Stimulated activated memory B cell treated with anti-CD40 and anti-IgM and Interleukin-4, amounts not matched to agents 10 μg/mL and 1 μg/mL and 100 μg/mL, for 72 hours (primary cell): ENCODE results near the gene GABBR1.
"Not testable (repeated sequence)": the region's sequence is repeated elsewhere in the genome, so short reads cannot be mapped to it uniquely, and the experiment has no call there.

ENCODE experiments used
- ATAC-seq: fragments of 150-1000 bp; cut with Tn5 transposase; 2 replicates; pipeline ENCODE4 v1.10.0; 2021
- H3K27ac Mint-ChIP-seq: one replicate; pipeline ENCODE4 v1.8.0; 2022; ENCODE audit warnings: mild to moderate bottlenecking, mixed read lengths
- H3K27me3 Mint-ChIP-seq: one replicate; pipeline ENCODE4 v1.8.0; 2022; ENCODE audit warnings: mixed read lengths
- H3K36me3 Mint-ChIP-seq: one replicate; pipeline ENCODE4 v1.8.0; 2022; ENCODE audit warnings: mixed read lengths
- H3K4me1 Mint-ChIP-seq: one replicate; pipeline ENCODE4 v1.8.0; 2022; ENCODE audit warnings: mixed read lengths
- H3K4me3 Mint-ChIP-seq: one replicate; pipeline ENCODE4 v1.8.0; 2022; ENCODE audit warnings: mild to moderate bottlenecking, moderate library complexity, mixed read lengths
- H3K9me3 Mint-ChIP-seq: one replicate; pipeline ENCODE4 v1.8.0; 2022; ENCODE audit warnings: mixed read lengths

The GABBR1 gene

DNA sequence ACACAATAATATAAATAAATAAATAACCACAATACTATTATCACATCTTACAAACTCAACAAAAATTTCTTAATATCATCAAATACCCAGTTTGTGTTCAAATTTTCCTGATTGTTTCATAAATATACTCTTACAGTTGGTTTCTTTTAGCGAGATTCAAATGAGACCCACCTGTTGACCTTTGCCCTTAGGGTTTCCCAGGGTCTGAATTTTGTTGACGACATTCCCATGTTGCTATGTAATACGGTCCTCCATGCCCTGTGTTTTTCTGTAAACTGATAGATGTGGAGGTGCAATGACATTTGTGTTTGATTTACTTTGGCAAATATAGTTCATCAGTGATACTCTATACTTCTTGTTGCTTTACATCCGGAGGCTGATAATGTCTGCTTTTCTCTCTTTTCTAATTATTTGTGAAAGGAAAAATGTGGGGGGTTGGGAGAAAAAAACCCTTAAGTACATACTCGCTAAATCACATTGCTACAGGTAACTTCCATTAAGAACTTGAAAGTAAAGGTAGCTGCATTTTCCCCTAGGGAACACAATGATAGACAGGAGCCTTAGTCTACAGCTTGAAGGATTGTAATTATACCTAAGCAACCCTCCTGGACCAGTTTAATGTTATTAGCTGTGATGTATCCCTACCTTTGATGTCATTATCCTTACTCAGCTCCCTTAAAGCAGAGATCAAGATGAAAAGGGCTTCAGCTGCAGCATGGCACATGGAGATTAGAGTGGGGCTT is 30.5 kb upstream of the GABBR1 start:
- Mint-ChIP-seq H3K4me3 (no peak overlapping the region), H3K36me3 (no peaks in the 10 kb centered on the region), H3K9me3 (no peaks in the 10 kb centered on the region), H3K27ac (no peak overlapping the region), H3K4me1 (peaks cover 6% of the 10 kb centered on the region), H3K27me3 (peaks cover 52% of the 10 kb centered on the region)
- ATAC-seq: no peak

- not testable (repeated sequence) for H3K36me3 Mint-ChIP-seq, ATAC-seq, H3K9me3 Mint-ChIP-seq, H3K4me1 Mint-ChIP-seq, H3K27ac Mint-ChIP-seq, H3K4me3 Mint-ChIP-seq
- peaks cover 62% of the 10 kb centered on the region for H3K27me3 Mint-ChIP-seq
Observed at GRCh38 chr6:29661502-29662141, 28.6 kb upstream of the GABBR1 start.

DNA sequence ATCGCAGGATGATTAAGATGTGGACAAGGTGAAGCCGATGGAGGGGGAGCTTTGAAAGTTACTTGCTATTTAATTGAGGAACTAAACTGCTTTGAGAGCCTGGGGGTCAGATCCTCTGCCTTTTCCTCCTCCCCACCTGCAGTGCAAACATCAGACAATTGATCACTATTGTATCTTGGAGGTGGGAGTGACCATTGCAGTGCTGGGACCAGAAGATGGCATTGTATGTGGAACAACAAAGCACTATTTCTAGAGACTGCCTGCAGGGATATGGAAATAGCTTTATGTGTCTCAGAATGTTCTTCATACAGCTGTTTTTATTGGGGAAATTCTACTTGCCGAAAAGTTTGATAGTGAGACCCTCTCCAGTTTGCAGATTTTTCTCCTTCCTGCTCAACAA is 28.1 kb upstream of the GABBR1 start:
- Mint-ChIP-seq H3K4me3 (no peak overlapping the region), H3K27ac (no peak overlapping the region), H3K27me3 (peaks cover 62% of the 10 kb centered on the region), H3K4me1 (no peaks in the 10 kb centered on the region), H3K36me3 (no peaks in the 10 kb centered on the region), H3K9me3 (no peaks in the 10 kb centered on the region)
- ATAC-seq: no peak

GRCh38 chr6:29656798-29657197 is 23.8 kb upstream of the GABBR1 start, which contains the start of gene MOG:
Gene MOG (plus strand): TSS chr6:29657092. CDS start chr6:29657210, 118 bp downstream.
- Mint-ChIP-seq H3K27me3 (peaks cover 43% of the 10 kb centered on the region), H3K9me3 (no peaks in the 10 kb centered on the region), H3K4me3 (no peak within 1 kb of the TSS), H3K36me3 (no peaks in the 10 kb centered on the region), H3K27ac (no peak within 1 kb of the TSS), H3K4me1 (peaks cover under 1% of the 10 kb centered on the region)
- ATAC-seq: no peak

- H3K9me3 Mint-ChIP-seq: no peaks in the 10 kb centered on the region
- H3K27me3 Mint-ChIP-seq: peaks cover 37% of the 10 kb centered on the region
- peaks cover 6% of the 10 kb centered on the region for H3K4me1 Mint-ChIP-seq
- ATAC-seq: no peak
- no peak overlapping the region for H3K27ac Mint-ChIP-seq
- H3K4me3 Mint-ChIP-seq: no peak overlapping the region
- H3K36me3 Mint-ChIP-seq: no peaks in the 10 kb centered on the region
Observed at GRCh38 chr6:29656157-29656556, 23.2 kb upstream of the GABBR1 start.

GRCh38 chr6:29655658-29656057 is 22.7 kb upstream of the GABBR1 start:
- Mint-ChIP-seq H3K4me1 (peaks cover 6% of the 10 kb centered on the region), H3K36me3 (no peaks in the 10 kb centered on the region), H3K27ac (no peak overlapping the region), H3K4me3 (no peak overlapping the region), H3K27me3 (peaks cover 32% of the 10 kb centered on the region), H3K9me3 (no peaks in the 10 kb centered on the region)
- no peak for ATAC-seq

DNA sequence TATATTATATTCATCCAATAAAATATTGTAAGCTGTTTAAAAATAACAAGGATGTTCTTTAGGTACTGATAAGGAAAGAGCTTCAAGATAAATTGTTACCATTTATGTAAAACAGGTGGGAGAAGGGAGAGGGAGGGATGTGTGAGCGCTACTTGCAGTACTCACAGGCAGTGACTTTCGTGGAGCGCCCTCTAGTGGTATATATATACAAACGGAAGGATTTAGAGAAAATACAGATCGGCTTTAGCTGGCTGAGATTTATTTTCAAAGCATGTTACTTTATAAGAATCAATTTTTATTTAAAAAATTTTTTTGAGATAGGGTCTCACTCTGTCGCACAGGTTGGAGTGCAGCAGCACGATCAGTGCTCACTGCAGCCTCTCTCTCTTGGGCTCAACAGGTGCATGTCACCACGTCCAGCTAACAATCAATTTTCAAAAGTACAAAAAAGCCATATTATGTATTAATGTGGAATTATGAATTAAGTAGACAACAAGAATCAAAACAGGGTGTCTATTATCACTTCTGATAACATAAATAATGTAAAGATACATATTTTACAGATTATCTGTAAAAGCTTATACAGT is 20.6 kb upstream of the GABBR1 start:
- no peaks in the 10 kb centered on the region for H3K9me3 Mint-ChIP-seq
- ATAC-seq: no peak

GRCh38 chr6:29652198-29652584 is 19.2 kb upstream of the GABBR1 start:
- Mint-ChIP-seq H3K36me3 (no peaks in the 10 kb centered on the region), H3K27me3 (peaks cover 6% of the 10 kb centered on the region), H3K4me1 (peaks cover 16% of the 10 kb centered on the region), H3K4me3 (no peak overlapping the region), H3K9me3 (no peaks in the 10 kb centered on the region), H3K27ac (no peak overlapping the region)
- ATAC-seq: no peak

More for the DNA sequence above, 20.6 kb upstream of the GABBR1 start:
- Mint-ChIP-seq H3K4me3 (no peak overlapping the region), H3K27me3 (peaks cover 20% of the 10 kb centered on the region), H3K27ac (no peak overlapping the region), H3K36me3 (no peaks in the 10 kb centered on the region), H3K4me1 (peaks cover 16% of the 10 kb centered on the region)

DNA sequence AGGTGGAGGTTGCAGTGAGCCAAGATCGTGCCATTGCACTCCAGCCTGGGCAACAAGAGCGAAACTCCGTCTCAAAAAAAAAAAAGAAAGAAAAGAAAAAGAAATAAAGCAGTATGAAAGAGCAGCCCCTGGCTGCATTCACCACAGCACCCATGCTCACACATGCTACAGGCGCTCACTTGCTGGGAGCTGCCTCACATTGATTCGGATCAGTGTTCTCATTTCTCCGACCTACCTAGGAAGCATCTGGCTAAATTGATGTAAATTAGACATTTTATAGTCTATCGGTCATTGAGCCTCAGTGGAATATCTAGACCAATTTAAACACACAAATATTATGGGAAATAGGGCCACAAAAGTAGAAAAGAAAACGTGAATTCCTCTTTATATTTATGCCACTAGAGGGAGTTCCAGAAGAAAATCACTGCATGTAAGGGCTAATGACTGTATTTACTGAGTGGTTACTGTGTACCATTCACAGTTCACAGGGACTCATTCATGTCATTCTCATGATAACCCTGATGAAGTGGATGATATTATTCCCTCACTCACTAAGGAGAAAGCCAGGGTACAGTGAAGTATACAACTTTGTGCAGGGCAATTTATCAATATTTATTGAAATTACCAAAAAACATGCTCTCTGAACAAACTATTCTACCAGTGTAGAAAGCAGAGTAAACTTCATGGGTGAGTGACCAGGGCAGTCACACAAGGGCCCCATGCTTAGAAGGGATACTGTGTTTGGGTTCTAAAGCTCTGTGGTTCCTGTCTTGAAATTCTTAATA is 18.6 kb upstream of the GABBR1 start:
- peaks cover 16% of the 10 kb centered on the region for H3K4me1 Mint-ChIP-seq
- no peaks in the 10 kb centered on the region for H3K9me3 Mint-ChIP-seq
- no peak overlapping the region for H3K4me3 Mint-ChIP-seq
- peaks cover under 1% of the 10 kb centered on the region for H3K27me3 Mint-ChIP-seq
- H3K36me3 Mint-ChIP-seq: no peaks in the 10 kb centered on the region
- H3K27ac Mint-ChIP-seq: no peak overlapping the region
- ATAC-seq: no peak

DNA sequence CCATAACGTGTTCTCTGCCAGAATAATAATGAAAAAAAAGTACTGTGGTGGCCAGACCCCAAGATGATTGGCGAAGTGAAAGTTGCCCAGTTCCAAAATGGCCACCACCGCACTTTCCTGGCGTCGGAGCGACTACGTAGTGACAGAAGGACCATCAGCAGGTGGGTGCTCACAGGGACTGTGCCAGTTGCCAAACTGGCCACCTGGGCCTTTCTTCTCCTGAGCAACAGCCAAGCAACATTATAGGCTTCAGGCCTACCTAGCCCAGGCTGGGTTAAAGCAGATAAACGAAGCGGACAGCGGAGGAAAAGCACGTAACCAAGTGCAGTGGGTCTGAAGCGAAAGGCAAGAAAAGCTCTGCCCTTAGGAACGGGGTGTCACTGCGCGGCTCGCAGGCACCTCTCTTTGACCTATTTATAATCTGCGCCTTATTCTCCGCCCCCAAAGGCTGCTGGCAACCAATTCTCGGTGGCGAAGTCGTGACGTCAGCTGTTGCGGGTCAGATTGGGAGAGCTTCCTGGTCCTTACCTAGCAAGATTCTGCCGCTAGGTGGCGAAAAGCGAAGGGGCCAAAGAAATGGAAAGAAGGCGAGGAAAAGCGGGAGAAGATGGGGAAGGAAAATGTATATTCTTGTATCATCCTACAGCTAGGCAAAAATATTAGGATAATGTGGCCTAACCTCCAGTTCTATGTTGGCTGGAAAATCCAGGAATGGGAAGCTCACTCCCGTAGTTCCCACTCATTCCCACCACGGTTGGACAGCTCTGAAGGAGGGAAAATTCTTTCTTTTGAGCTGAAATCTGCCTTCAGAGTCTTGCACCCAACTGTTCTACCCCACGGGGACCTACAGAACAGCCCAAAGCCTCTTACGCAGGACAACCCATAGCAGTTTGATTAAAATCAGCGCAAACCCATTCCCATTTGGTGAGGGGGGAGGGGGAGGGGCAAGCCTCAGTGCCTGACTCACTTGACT is 17.0 kb upstream of the GABBR1 start:
- no peaks in the 10 kb centered on the region for H3K9me3 Mint-ChIP-seq
- no peaks in the 10 kb centered on the region for H3K36me3 Mint-ChIP-seq
- H3K27me3 Mint-ChIP-seq: no peaks in the 10 kb centered on the region
- peak overlapping the region; percentile 99 for H3K27ac Mint-ChIP-seq
- peak; percentile 99 for ATAC-seq
- peak overlapping the region; percentile 97 for H3K4me3 Mint-ChIP-seq
- H3K4me1 Mint-ChIP-seq: peaks cover 16% of the 10 kb centered on the region

DNA sequence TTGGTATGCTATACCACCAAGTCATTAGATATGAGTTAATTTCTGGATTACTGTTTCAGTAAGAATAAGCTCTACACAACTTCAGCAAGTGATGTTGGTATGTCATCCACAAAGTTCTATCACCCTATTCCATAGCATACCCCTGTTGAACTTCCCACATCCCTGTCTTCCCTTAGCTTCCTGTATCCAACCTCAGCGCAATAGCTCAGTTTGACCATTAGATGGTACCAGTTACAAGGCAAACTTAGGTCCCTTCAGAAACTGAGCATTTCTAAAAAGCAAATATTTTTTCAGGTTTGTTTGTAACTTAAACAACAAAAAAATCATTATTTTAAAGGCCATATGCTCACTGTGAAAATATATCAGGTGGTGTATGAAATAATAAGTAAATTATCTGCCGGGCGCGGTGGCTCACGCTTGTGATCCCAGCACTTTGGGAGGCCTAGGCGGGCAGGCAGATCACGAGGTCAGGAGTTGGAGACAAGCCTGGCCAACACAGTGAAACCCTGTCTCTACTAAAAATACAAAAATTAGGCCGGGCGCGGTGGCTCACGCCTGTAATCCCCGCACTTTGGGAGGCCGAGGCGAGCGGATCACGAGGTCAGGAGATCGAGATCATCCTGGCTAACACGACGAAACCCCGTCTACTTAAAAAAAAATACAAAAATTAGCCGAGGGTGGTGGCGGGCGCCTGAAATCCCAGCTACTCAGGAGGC is 15.1 kb upstream of the GABBR1 start:
- no peak for ATAC-seq
- H3K9me3 Mint-ChIP-seq: no peaks in the 10 kb centered on the region
- H3K36me3 Mint-ChIP-seq: no peaks in the 10 kb centered on the region
- no peaks in the 10 kb centered on the region for H3K27me3 Mint-ChIP-seq
- no peak overlapping the region for H3K27ac Mint-ChIP-seq
- peaks cover 16% of the 10 kb centered on the region for H3K4me1 Mint-ChIP-seq
- H3K4me3 Mint-ChIP-seq: no peak overlapping the region

- H3K4me1 Mint-ChIP-seq: peaks cover 9% of the 10 kb centered on the region
- H3K27ac Mint-ChIP-seq: peak overlapping the region; percentile 21
- no peaks in the 10 kb centered on the region for H3K36me3 Mint-ChIP-seq
- no peak overlapping the region for H3K4me3 Mint-ChIP-seq
- H3K27me3 Mint-ChIP-seq: no peaks in the 10 kb centered on the region
- no peaks in the 10 kb centered on the region for H3K9me3 Mint-ChIP-seq
- no peak for ATAC-seq
Observed at GRCh38 chr6:29641430-29642148, 8.6 kb upstream of the GABBR1 start.

DNA sequence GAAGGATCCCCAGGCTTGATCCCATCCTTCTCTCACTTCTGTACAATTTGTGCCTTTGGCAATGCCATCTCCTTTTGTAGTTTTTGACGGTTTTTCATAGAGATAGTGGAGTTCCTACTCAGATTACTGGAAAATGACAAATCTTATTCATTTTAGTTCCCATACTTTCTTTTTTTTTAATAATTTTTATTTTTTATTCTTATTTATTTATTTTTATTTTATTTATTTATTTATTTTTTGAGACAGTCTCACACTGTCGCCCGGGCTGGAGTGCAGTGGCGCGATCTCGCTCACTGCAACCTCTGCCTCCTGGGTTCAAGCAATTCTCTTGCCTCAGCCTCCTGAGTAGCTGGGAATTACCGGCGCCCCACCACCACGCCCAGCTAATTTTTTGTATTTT is 4.3 kb upstream of the GABBR1 start:
- no peak for ATAC-seq
- Mint-ChIP-seq H3K36me3 (no peaks in the 10 kb centered on the region), H3K4me3 (no peak overlapping the region), H3K27me3 (no peaks in the 10 kb centered on the region), H3K27ac (no peak overlapping the region), H3K4me1 (peaks cover 35% of the 10 kb centered on the region), H3K9me3 (no peaks in the 10 kb centered on the region)
